ENCODE measurements around the gene CAMTA1. TPM values are rescaled to one million over a fixed set of nuclear protein-coding genes. Genes with fewer than 3 reads are reported as not detected.

The CAMTA1 gene
- total and polyA plus RNA-seq, 9 of the 15 experiments (the other 6 are each of a cell fraction or from before 2014, with no cell fraction given): 43.9 to 161 (median 65.9) TPM

GRCh38 chr1:6785728-6786505, 663 bp downstream of the CAMTA1 start (continued):
- TF ChIP-seq RBFOX2 (IDR thresholded peaks at IDR 0.05; ENCODE audit: low read depth, low read length) (peak; percentile 65), MCM7 (IDR thresholded peaks at IDR 0.05) (no peak), NRF1 (conservative IDR thresholded peaks at IDR 0.05 in 1 of 2, IDR thresholded peaks at IDR 0.05 in 1 of 2) (peak; percentile 66 to 69), ARID1B (IDR thresholded peaks at IDR 0.05) (no peak), ZBTB34 (CRISPR knock-in tag; IDR thresholded peaks at IDR 0.05) (no peak), SNRNP70 (optimal IDR thresholded peaks at IDR 0.05; ENCODE audit: low read depth, low read length) (no peak), L3MBTL2 (IDR thresholded peaks at IDR 0.05) (peak; percentile 56), GABPB1 (CRISPR knock-in tag; IDR thresholded peaks at IDR 0.05) (no peak), PCBP1 (IDR thresholded peaks at IDR 0.05; ENCODE audit: low read depth, low read length, poor library complexity, severe bottlenecking) (no peak), TSC22D4 (tag; IDR thresholded peaks at IDR 0.05) (no peak), ETS1 (conservative IDR thresholded peaks at IDR 0.05; ENCODE audit: control insufficient read depth, low read depth, low read length) (0 out of 2 replicates have a peak, but pooled peaks have one; percentile 10), RBBP5 (IDR thresholded peaks at IDR 0.05; ENCODE audit: borderline replicate concordance, insufficient read depth, low read length, poor library complexity, severe bottlenecking) (peak; percentile 90), GATAD2B (IDR thresholded peaks at IDR 0.05; ENCODE audit: borderline replicate concordance) (0 out of 2 replicates have a peak, but pooled peaks have one; percentile 5), MAX (CRISPR knock-in tag; IDR thresholded peaks at IDR 0.05) (peak; percentile 40), SMARCA5 (IDR thresholded peaks at IDR 0.05) (no peak), SIN3A (IDR thresholded peaks at IDR 0.05; ENCODE audit: borderline replicate concordance in 2 of 2, control insufficient read depth in 1 of 2, low read depth in 2 of 2, low read length in 2 of 2) (0 out of 4 replicates have a peak, but pooled peaks of 1 of the 2 experiments have one; percentile 24), ZNF764 (CRISPR knock-in tag; IDR thresholded peaks at IDR 0.05; ENCODE audit: low read depth) (no peak), TEAD1 (CRISPR knock-in tag; IDR thresholded peaks at IDR 0.05) (peak in 1 of 2 experiments; percentile 51; a peak in 1 of 4 replicates), MTA3 (IDR thresholded peaks at IDR 0.05; ENCODE audit: borderline replicate concordance) (0 out of 2 replicates have a peak, but pooled peaks have one; percentile 58), PURB (CRISPR knock-in tag; IDR thresholded peaks at IDR 0.05; ENCODE audit: low read depth) (no peak), POLR2H (tag; IDR thresholded peaks at IDR 0.05; ENCODE audit: low read depth) (no peak), CTBP1 (IDR thresholded peaks at IDR 0.05; ENCODE audit: borderline replicate concordance) (peak; percentile 26; the same call in 1 of the 2 replicates), ZNF324 (CRISPR knock-in tag; IDR thresholded peaks at IDR 0.05) (no peak), HDAC2 (IDR thresholded peaks at IDR 0.05) (0 out of 2 replicates have a peak, but pooled peaks have one; percentile 30), MAZ (CRISPR knock-in tag; conservative IDR thresholded peaks at IDR 0.05 in 1 of 2, IDR thresholded peaks at IDR 0.05 in 1 of 2) (peak; percentile 33 to 43; a peak in 1 of 4 replicates), GABPA (tag; conservative IDR thresholded peaks at IDR 0.05; ENCODE audit: low read depth) (no peak)
